Measurements from ENCODE around the gene CISD3.

CISD3 gene, protein sequence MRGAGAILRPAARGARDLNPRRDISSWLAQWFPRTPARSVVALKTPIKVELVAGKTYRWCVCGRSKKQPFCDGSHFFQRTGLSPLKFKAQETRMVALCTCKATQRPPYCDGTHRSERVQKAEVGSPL

DNA sequence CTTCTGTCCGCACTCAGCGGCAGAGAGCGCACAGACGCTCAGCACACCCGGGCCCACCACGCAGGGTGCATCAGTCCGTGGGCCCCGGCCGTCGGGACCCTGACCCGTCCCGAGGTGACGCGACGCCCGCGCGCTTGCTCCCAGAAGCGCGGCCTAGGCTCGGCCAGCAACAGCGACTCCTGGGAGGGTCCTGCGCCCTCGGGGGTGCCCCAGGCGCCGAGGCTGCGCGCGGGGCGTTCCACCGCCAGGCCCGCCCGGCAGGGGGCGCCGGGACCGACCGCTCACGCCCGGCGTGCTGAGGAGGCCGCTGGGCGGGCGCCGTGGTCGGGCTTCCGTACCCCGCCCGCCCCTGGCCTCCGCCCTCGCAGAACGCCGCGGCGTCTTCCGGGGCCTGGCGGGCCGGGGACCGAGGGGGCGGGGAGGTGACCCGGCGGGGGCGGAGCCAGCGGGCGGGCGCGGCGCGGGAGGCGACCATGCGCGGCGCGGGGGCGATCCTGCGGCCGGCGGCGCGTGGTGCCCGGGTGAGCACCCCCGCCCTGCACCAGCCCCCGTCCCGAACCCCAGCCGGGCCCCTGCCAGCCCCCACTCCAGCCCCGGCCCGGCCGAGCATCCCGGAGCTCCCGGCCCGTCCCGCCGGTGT, at the start of gene CISD3:
TSS of gene CISD3 (plus strand) at position 456 of the 640 bp plus-strand sequence. CDS start at position 474, 18 bp downstream.
- DNase-seq (ENCODE audit: low read depth in 3 of 3): peak; percentile 67 to 78 (median 76)

DNA sequence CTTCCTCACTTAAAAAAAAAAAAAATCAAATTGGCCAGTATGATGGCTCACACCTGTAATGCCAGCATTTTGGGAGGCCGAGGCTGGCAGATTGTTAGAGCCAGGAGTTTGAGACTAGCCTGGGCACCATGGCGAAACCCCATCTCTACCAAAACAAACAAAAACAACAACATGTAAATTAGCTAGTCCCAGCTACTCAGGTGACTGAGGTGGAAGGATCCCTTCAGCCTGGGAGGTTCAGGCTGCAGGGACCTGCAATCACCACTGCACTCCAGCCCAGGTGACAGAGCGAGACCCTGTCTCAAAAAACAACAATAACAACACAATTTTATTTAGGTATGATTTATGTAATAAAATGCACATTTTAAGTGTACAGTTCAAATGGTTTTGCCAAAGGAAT, 49.0 kb upstream of the CISD3 start:
- DNase-seq (ENCODE audit: low read depth in 3 of 3): no peak

DNA sequence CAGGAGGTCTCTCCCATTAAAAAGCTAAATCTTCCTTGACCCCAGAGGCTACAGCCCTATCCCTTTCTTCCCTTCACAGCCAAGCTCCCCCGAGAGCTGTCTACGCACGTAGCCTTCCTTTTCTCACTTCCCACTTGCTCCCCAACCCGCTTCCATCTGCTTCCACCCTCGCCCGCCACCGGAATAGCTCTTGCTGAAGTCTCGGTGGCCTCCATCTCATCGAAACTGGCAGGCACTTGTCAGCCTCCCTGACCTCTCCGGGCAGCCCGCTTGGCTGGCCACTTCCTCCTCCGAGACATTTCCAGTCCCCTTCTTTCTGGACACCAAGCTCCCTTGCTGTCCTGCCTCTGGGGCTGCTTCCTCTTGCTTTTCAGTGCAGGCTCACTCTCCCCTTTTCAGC, 44.6 kb upstream of the CISD3 start:
- DNase-seq (ENCODE audit: low read depth in 3 of 3): no peak

DNA sequence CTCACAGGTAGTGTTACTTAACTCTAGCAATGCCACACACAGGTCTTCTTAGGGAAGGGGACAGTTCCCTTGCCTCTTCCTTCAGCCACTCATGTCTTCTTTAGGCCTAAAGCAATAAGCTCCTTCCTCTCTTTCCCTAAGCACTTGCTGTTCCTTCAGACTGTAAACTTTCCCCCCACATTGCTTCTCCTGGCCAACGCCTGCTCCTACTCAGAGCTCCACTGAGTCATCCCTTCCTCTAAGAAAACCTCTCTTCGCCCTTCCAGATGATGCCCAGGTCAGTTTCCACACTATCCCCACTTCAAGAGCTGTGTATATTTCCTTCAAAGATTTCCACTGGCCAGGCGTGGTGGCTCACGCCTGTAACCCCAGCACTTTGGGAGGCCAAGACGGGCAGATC, 42.9 kb upstream of the CISD3 start:
- no peak for DNase-seq (ENCODE audit: low read depth in 3 of 3)

DNA sequence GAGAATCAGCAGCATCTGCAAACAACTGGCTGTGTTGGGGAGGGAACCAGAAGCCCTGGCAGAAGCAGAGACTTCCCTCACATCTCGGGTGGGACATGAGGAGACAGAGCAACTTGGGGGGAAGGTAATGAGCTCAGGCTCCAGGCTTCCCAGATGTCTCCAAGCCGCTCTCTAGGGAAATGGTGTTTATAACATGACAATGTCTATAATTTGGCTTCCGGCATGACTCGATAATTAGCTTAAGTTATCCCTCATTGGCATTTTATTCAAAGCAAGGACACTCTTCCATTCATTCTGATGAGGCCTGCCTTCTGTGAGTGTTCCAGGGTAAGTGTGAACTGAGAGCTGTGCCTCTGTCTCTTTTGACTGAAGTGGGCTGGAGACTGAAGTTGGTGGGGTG, 39.8 kb upstream of the CISD3 start:
- no peak for DNase-seq (ENCODE audit: low read depth in 3 of 3)

DNA sequence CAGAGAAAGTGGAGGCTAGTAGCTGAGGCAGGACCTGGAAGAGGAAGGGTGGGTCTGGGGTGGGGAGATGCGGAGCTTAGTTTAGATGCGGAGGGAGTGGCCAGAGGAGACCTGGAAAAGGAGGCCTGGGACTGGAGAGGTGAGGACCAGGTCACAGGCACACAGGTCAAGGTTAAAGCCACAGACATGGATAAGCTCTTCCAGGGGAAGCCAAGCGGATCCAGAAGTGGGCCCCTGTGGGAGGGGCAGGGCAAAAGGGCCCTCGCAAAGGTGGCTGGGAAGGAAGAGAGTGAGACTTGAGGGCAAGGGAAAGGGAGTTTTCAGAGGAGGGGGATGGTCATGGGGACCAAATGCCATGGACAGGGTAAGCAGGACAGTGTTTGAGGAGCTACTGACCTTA, 39.0 kb upstream of the CISD3 start:
- DNase-seq (ENCODE audit: low read depth in 3 of 3): no peak

DNA sequence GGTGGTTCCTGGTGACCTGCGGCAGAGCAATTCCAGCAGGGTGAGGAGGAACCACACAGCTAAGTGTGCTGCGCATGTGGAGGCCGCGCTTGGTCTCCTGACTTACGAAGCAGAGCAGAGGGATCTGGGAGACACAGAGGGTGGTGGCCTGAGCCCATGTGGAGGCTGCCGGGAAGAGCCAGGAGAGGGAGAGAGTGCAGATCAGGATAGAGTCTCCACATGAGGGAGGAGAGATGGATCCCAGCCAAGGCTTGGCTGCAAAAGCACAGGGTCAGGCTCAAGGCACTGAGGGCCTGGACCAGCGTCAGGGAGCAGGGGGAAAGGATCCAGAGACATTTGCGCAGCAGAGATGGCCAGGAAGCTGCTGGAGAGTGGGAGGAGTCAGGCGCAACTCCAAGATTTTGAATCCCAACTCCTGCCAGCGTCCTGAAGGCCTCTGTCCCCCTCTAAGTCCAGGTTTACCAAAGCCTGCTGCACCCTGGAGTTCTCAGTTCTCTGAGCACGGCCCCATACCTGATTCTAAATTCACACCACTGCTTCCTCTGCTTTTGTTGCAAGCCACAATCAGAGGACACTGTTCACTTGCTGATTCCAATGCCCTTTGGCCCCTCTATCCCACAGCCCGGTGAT, 36.3 kb upstream of the CISD3 start:
- no peak for DNase-seq (ENCODE audit: low read depth in 3 of 3)

DNA sequence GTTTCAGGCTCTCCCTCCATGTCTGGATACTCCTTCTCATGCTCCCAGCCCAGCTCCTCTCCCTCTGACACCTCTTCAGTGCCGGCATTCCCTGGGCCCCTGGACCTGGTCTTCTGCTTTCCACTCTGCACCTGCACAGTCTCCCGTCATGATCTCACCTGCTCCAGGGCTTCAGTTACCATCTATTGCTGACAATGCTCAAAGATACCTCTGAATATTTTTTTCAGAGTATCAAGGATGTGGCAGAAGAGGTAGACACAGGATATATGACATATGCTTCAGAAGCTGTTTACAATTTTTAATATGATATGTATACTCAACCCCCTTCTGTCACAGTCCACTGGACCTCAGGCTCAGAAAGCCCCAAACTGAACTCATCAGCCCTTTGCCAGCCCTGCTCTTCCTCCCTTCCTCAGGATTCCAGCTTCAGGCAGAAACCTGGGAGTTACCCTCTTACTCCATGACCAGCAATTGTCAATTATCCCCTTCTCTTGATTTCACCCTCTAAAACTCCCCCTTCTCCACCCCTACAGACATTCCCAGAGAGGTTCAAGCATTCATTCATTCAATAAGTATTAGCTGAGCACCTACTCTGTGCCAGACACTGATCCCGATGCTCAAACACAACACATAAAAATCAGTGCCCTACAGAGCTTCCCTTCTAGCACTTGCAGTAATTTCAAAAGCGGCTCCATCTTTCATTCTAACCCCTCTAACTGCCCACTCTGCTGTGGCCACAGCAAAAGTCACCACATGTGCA, 32.9 kb upstream of the CISD3 start:
- no peak for DNase-seq (ENCODE audit: low read depth in 3 of 3)

DNA sequence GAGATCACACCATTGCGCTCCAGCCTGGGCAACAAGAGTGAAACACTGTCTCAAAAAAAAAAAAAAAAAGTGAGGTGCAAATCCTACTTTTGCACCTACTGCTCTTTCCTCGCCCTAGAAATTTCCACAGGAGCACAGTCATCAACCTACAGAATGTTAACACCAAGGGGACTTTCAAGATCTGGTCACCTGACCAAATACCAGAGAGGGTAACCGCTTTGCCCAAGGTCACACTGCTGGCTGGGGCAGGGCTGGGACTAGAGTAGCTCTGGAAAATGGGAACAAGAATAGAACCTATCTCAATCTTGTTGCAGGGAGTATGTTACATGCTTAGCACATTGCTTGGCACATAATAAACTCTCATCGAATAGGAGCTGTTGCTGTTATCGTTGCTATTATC, 31.4 kb upstream of the CISD3 start:
- DNase-seq (ENCODE audit: low read depth in 3 of 3): no peak

DNA sequence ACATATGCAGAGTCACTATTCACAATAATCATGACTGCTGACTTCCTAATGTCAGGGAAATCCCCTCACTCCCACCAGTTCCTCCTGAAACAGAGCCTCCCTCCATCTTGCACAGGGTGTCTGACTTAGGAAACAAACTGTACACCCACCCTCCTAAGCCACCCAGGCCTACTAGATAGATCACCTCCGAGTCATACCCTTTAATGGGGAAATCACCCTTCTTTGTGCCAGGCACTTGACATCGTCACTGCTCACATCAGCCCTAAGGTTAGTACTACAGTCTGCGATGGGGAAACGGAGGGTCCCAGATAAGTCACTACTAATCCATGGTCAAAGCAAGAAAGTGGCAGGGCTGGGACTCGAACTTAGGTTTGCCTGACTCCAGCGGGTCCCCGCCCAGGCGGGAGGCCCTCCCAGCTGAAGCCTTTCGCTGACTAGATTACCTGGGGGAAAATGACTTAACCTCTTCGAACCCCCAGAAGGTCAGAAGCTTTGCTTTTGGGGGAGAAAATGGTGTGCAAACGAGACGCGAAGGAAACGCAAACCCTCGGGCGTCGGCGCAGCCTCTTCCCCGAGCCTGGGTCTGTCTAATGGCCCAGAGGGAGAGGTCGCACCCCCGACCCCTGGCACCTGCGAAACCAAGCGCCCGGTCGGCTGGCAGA, 28.5 kb upstream of the CISD3 start:
- peak; percentile 66 to 72 (median 70) for DNase-seq (ENCODE audit: low read depth in 3 of 3)

DNA sequence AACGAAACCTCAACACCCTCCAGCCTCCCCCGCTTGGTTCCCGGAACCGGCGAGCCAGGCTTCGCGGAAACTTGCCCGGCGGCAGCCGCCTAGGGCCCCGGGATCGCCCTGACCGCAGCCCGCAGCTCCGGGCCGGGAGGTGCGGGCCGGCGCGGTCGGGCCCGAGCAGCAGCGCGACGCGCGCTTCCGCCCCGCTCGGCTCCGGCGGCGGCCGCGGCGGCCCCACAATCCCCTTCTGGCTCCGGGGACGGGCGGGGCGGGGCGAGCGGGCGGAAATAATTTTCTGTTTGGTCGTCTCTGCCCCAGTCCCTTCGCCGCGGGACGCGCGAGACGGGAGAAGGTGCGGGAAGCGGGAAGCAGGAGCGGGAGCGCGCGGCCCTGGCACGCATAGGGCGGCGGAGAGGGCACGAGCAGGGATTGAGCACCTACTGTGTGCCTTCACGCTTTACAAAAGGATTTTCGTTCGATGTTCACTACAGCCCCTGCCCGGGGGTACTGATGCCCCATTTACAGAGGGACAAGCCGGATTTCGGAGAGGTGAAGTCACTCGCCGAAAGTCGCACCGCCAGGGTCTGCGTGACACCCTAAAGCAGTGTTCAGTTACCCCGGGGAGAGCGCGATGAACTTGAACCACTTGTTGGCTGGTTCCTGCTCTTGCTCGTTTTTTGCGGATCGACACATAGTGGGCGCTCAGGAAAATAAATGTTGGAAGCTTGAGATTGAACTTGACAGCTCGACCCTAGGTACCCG, 27.8 kb upstream of the CISD3 start:
- DNase-seq (ENCODE audit: low read depth in 3 of 3): peak; percentile 71 to 73 (median 72)

DNA sequence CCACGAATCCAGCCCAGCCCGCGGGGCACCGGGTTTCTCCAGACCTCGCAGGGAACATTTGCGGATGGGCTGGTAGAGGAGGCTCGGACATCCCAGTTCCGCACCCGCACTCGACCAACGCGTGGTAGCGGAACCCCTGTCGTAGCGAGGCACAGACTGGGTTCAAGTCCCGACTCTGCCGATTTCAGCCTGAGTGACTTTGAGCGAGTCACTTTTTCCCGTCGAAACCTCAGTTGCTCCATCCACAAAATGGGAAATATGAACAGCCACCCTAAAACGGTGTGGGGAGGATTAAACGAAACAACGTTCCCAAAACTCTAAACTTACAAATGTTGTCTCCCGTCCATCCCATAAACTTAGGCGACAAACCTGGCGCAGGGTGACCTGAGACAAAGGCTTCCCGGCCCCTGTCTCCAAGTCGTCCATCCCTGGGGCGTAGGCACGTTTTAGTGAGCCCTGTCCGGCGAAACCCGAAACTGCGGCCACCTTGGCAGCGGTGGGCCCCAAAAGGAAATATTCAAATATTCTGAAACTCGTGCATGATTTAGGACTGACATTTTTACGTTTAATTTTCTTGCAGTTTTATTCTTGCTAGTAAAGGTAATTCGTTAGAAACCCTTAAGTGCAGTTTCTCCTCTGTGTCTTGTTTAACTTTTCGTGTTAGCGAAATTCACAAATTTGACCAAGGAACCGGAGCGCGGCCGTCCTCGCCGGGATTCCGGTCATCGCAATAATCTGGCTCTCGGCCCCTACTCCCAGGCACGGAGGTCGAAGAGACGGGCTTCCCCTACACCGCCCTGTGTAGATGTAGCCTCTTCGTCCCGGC, 27.0 kb upstream of the CISD3 start:
- peak in 1 of 3 experiments; percentile 21 for DNase-seq (ENCODE audit: low read depth in 3 of 3)

DNA sequence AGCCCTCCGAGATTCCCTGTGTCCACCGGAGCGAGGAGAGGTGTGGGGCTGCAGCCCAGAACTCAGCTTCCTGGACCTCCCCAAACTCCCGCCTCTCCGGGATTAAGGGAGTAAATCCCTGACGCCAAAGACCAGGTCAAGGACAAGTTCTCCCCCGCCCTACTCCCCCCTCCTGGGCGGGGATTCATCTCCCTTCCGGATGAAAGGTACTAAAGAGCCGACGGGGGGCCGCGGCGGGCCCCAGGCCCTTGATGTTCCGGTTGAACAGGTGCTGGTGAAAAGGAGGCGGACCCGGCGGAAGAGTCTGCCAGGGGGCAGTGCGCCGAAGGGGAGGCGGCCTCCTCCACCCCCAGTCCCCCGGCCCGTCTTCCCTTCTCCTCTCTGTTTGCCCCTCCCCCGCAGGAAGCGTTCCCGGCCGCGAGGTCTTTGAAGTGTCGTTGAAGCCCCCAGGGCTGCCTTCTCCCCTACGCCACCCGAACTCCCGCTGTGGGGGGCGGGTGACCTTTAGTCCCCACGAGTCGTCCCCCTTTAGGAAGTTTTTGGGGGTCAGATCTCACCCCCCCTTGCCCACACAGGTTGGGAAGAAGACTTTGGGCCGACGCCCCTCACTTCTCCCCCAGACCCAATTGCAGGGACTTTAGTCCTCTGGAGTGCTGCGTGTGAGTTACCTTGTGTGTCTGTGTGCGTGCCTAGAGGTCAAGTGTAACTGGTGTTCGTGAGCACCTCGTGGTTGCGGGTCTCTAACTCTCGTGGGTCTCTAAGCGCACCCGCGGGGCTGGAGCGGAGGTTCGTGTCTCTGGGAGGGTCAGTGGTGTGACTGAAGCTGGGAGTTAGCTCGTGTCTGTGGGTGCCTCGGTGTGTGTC, 26.2 kb upstream of the CISD3 start:
- peak; percentile 79 to 85 (median 83) for DNase-seq (ENCODE audit: low read depth in 3 of 3)

DNA sequence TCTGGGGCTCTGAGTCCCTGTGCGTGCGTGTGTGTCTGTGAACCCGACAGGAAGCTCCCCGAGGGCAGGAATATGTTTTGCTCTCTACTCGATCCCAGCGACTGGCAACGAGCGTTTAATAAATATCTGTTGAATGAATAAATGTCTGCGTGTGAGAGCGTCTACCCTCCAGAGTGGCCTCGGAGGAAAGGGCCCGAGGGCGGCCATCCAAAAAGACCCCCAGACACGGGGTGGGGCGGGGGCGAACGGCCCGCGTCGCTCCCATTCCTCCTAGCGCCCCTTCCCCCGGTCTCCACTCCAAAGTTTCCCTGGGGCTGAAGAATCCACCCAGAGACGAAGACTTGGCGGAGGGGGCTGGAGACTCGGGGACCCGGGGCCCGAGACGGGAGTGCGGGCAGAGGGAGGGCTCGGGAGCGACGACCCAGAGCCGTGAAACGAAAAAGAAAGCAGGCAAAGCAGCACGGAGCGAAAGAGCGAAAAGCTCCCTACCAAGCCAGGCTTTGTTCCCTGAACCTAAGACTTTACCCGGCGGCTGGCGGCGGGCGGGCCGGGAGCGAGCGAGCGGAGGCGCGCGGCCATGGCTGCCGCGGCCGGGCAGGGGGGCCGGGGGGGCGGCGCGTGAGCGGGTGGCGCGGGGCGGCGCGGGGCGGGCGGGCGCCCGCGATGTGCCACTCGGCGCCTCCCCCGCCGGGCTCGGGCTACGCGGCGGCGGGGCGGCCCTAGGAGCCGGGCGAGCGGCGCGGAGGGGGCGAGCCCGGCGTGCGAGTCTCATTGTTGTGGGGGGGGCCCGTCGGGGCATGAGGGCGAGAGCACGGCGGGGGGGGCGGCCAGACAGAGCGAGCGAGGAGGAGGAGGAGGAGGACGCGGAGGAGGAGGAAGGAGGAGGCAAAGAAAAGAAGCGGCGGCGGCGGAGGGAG, 25.3 kb upstream of the CISD3 start, which contains the start of gene MLLT6:
TSS of gene MLLT6 (plus strand) at position 668 of the 917 bp plus-strand sequence. CDS start 360 bp downstream, outside the sequence.
- DNase-seq (ENCODE audit: low read depth in 3 of 3): peak; percentile 76 to 83 (median 83)

DNA sequence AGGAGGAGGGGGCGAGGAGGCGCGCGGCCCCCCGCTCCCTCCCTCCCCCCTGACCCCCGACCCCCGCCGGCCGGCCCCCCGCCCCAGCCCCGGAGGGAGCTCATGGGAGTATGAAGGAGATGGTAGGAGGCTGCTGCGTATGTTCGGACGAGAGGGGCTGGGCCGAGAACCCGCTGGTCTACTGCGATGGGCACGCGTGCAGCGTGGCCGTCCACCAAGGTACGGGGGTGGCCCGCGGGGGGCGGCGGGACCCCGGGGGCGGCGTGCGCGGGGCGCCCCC, 24.7 kb upstream of the CISD3 start:
- no peak for DNase-seq (ENCODE audit: low read depth in 3 of 3)

DNA sequence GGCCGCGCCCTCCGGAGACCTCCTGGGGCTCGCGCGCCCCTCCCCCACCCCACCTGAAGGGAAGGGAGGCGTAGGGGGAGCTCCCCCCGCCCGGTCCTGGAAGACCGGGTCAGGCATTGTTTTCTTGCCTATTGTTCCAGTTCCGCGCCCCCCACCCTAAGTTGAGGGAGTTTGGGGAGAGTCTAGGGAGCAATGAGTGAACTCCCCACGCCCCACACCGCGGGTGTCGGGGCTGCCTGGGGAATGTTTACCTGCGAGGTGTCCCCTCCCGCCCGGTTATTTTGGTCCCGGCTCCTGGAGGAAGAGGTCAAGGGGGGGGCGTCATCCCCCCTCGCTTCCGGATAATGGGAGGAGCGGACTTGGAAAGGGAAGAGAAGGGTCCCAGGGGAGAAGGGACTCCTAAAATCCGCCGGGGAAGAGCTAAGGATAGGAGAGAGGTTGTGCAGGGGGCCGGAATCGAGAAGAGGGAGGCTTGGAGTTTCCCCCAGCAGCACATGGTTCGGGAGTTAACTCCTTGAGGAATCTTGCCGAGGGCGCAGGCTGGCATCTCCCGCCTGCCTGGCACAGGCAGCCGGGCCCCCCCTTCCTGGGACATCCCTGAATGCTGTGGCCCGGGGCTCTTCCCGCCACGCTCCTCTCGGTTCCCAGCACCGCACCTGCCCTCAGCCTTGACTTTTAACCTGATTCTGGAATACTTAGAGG, 24.2 kb upstream of the CISD3 start:
- peak; percentile 34 to 48 (median 44) for DNase-seq (ENCODE audit: low read depth in 3 of 3)

DNA sequence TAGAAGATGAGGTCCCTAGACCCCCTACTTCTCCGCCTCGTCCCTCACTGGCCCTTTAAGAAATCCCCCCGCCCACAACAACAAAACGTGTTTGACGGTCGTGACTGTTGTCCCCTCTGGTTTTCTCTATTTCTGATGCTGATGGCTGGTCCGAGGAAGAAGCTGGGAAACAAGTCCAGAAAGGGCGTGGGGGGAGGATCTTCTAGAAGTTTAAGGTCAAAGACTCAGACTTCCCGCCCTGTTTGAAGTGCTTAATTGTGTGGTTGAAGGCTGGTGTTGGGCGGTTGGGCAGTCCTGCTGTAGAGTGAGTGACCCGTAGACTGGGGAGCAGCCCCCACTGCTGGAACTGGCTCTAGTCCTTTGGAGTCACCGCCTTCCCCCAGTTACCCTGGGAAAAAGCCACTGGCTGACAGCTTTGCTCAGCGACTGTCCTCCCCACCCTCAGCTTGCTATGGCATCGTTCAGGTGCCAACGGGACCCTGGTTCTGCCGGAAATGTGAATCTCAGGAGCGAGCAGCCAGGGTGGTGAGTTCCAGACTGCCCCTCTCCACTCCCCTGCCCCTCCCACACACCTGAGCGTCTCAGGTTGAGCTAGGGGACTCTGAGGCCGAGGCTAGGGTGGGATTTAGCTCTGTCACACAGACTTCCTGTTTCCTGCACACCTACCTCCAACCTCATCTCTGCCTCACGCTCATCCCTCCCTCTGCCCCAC, 23.5 kb upstream of the CISD3 start:
- DNase-seq (ENCODE audit: low read depth in 3 of 3): peak in 2 of 3 experiments; percentile 41 to 53

Measured in stimulated activated CD4-positive, alpha-beta T cell treated with anti-CD3 and anti-CD28 coated beads, TNF-alpha, amount 100 ng/mL, for 4 hours (primary cell).